GM19099 (cell line): ENCODE results near the gene CCDC9B.

ENCODE experiments used
- POLR2A ChIP-seq: IDR thresholded peaks from 3 replicates; pipeline ENCODE4 v1.6.1; 2011; ENCODE audit warnings: low read depth; ENCODE audit not compliant: insufficient read length; ENCODE audit errors: extremely low read depth

The CCDC9B gene

DNA sequence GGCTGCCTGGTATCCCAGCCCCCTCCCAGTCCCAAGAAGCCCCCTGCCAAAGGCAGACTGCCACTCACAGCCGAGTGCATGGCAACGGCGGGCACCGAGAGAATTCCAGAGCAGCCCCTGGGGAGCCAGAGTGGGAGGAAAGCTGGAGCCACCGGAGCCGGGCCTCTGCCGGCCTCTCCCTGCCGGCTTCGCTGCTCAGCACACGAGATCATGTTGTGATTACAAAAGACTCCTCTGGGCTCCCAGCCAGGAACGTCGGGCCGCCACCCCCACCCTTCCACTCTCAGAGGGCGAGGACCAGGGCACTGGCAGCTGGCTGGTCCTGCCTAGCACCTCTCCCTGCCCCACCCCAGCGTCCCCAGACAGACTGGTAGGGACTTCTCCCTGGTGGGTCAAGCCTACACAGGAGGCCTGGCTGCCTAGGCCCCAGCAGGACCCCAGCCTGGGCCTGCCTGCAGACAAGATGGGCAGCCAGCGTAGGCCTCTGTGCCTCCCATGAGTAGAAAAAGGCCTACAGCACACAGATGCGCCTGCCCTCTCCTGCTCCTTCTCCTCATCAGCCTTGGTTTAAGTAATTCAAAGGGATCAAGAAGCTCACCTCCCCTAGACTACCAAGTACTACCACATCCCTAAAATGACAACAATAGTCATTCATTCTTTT is at the start of gene CCDC9B:
TSS of gene CCDC9B (minus strand) at position 200 of the 661 bp plus-strand sequence. CDS start at position 80, 120 bp downstream.
- TF ChIP-seq POLR2A = no peak

DNA sequence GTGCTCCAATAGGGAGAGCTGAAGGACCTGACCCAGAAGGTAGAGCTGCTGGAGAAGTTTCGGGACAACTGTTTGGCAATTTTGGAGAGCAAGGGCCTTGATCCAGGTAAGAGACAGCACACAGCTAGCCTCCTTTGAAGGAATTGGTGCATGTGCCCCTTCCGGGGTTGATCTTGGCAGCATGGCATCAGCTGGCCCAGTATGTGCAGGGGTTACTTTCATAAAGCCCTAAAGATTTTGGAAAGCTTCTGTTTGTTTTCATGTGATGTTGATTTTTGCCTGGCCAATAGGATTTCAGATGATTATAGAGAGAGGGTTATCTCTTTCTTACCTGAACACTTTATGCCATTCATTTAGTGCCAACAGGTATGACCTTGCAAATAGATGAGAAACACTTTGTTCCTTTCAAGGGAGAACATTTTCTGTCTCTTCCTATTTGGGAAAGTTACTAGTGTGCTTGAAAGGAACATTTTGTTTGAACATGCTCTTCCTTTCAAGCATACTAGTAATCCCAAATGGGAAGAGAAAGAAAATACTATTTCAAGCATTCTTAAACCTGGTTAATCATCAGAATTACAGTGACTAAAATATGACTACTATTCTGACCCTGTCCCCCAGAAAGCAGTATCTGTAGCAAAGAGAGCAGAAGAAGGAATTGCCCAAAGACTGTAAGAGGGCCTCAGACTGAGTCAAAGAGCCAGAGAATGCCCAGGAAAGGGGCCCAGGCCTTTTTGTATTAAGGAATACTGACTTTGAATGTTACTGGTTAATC is 49.3 kb upstream of the CCDC9B start:
- TF ChIP-seq POLR2A = no peak

DNA sequence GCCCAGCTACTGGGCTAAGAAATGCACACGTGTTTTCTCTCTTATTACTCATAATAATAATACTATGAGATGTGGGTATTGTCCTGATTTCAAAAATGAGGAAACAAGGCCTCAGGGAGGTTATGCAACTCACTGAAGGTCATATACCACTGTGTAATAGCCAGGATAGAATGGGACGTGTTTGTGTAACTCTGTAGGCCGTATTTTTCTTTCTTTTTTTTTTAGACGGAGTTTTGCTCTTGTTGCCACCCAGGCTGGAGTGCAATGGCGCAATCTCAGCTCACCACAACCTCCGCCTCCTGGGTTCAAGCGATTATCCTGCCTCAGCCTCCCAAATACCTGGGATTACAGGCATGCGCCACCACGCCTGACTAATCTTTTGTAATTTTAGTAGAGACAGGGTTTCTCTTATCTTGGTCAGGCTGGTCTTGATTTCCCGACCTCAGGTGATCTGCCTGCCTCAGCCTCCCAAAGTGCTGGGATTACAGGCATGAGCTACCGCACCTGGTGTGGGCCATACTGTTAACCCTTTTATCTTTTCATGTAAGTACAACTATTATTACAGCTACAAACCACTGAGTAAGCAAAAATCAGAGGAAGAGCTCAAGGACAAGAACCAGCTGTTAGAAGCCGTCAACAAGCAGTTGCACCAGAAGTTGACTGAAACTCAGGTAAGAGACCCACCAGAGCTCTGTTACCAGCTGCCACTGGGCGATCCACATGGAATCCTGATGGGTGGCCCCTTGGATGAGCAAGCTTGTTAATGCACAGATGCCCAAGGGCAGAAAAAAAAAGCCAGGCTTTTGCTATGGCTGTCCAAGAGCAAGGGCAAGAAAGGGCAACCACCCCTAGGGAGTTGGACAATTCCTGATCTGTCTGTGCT is 48.4 kb upstream of the CCDC9B start:
- no peak for TF ChIP-seq POLR2A

DNA sequence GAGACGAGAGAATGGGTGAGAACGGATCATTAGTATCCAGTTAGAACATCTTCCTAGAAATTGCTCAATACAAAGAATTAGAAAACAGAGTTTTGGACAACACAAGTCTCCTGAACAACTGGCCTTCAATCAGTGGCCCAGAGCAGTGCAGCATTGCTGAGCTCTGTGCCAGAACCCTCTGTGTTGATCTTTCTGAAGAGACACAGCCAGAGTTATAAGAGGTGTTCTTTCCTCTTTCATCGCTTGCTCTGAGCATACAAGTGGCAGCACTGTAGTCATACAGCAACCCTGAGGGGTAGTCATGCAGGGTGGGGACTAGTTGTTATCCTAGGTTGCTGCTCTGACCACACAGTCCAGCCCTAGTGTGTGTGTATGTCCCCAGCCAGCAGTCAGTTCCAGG is 45.7 kb upstream of the CCDC9B start:
- TF ChIP-seq POLR2A = no peak

DNA sequence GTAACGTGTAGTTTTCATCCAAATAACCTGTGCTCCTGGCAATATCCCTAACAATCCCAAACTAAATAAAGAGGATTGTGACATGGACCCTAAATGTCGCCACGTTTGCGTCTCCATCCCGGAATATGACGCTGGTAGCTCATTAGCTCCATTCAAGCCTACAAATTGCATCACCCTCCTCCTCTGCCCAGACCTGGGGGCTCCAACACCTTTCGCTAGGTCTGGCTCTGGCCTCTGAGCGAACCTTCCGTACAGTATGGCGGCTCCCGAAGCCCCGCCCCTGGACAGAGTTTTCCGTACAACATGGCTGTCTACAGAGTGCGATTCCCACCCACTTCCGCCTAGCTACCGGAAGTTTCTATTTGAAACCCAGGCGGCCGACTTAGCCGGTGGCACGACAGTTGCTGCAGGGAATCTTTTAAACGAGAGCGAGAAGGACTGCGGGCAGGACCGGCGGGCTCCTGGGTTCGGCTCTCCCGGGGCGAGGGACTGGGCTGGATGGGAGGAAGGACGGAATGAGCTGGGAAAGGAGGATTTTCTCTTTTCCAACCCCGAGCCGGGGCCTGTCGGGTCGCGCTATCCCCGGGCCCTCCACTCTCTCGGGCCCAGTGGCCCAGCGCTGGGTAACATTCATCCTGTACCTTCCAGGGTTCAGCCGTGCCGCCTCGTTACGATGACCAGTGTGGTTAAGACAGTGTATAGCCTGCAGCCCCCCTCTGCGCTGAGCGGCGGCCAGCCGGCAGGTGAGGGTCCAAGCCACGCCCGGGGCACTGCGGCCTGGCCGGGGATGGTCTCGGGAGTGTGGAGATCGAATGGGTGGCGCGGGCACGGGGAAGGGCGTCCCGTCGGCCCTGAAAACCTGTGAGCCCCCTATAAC is 42.1 kb upstream of the CCDC9B start, which contains the start of gene KNSTRN:
TSS of gene KNSTRN (plus strand) at position 142 of the 877 bp plus-strand sequence. CDS start at position 257, 115 bp downstream.
- peak; percentile 62 for TF ChIP-seq POLR2A

DNA sequence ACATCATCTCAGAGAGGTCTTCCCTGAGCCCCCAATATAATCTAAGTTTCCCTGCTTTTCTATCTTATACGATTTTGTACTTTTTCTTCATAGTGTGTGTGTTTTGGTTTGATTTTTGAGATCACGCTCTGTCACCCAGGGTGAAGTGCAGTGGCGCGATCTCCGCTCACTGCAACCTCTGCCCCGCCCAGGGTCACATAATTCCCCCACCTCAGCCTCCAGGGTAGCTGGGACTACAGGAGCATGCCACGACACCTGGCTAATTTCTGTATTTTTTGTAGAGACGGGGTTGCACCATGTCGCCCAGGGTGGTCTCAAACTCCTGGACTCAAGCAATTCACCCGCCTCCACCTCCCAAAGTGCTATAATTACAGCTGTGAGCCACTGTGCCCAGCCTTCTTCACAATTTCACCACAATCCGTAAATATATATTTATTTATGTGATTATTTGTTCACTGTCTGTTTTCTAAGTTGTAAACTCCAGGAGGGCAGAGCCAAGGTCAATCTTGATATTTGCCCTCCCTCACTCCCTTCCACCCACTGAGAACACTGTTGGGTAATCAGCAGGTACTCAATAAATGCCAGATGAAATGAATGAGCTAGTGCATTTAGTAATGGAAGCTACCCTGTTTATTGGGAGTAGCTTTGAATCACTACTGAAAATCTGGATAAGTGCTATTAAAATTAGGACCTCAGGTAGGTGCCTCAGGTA is 41.2 kb upstream of the CCDC9B start:
- TF ChIP-seq POLR2A = no peak

DNA sequence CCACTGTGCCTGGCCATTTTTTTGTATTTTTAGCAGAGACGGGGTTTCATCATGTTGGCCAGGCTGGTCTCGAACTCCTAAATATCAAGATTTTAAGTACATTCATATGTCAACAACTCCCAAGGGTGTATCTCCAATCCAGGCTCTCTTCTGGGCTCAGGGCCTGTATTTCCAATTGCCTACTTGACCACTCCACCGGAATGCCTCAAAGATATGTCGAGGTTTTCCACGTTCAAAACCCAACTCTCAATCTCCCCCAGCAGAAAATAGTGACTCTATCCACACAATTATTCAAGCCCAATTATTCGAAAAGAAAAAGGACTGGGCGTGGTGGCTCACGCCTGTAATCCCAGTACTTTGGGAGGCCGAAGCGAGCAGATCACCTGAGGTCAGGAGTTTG is 39.9 kb upstream of the CCDC9B start:
- TF ChIP-seq POLR2A = no peak

DNA sequence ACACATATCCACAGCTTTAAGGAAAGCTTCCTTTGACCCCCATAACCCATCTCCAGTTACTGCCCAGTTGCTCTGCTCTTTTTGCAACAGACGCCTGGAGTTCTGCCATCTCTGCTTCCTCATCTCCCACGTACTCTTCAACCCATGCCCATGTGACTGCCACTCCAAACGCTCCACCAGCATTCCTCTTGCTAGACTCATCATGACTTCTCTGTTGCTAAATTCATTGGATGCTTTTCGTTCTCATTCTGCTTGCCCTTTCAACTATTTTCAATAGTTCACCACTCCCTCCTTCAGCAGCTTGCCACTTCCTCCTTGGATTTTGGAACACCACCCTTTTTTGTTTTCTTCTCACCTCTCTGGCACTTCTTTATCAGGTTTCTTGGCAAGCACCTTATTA is 39.1 kb upstream of the CCDC9B start:
- TF ChIP-seq POLR2A = no peak

DNA sequence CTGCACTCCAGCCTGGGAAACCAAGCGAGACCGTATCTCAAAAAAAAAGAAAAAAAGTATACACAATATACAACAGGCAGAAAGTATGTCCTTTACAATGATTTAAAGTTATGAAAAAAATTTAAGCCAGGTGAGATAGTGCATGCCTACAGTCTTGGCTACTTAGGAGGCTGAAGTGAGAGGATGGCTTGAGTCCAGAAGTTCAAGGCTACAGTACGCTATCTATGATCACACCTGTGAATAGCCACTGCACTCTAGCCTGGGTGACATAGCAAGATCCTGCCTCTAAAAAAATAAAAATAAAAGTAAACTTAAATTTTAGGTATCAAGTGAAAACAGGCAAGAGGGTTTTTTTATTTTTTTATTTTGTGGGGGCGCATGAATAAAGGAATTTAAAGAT is 38.6 kb upstream of the CCDC9B start:
- TF ChIP-seq POLR2A = no peak

DNA sequence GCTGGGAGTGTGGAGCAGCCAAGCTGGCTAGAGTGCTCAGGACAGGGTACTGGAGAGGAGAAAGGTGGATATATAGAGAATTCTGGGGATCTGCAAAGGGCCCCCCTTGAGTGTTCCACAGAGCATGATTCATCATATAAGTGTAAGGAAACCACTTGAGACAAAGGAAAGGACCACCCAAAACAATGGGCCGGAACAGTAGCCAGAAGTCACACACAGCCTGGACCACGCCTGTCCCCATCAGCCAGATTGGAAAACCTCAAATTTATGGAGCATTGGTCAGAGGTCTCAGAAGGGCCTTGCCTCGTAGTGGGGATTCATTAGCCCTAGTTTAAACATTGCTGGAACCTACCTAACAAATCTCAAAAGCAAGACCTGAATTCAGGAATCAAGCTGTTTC is 36.9 kb upstream of the CCDC9B start:
- TF ChIP-seq POLR2A = no peak

DNA sequence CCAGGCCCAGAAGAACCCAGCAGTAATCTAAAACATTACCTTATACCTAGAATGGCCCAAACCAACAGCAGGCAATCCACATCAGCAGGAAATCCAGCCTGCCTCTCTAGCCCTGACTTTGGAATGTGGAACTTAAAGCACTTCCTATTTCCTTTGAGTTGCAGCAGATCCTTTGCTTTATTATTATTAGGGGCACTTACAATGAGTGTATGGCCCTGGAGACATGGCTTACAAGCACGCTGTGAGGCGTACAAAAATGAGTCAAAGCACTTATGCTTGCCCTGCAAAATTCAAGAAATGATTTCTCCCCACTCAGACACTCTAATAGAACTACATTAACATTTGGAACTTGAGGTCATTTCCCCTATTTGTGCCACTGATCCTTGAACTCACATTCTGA is 32.2 kb upstream of the CCDC9B start:
- no peak for TF ChIP-seq POLR2A

DNA sequence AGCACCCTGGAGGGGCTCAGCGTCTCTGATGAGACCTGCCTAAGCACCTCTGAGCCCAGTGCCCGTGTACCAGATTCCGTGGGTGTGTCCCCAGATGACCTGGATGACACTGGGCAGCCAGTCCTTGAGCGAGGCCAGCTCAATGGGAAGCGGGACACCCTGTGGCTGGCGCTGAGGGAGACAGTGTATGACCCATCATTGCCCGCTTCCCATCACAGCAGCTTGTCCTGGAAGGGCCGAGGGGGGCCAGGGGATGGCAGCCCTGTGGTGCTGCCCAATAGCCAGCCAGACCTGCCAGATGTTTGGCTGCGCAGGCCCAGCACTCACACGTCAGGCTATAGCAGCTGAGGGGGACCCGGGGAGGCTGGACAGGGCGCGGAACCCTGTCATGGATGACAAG is 29.2 kb upstream of the CCDC9B start:
- no peak for TF ChIP-seq POLR2A

DNA sequence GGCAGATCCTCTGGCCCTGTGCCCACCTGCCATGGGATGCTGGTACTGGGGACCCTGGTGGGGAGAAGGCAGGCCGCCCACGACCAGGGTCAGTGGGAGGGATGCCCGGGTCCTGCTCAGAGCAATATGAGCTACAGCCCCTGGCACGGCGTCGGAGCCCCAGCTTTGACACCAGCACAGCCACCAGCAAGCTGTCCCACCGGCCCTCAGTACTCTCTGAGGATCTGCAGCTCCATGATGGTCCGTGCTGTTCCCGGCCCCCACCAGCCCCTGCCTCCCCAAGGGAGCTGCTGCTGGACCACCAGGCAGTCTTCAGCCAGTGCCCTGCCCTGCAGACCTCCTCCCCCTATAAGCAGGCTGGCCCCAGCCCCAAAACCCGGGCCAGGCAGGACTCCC is 28.7 kb upstream of the CCDC9B start:
- TF ChIP-seq POLR2A = no peak
